Glutamatergic neuron (in vitro differentiated cells): ENCODE data around the gene NPAS2. TPM values are rescaled to one million over a fixed set of nuclear protein-coding genes. Genes with fewer than 3 reads are reported as not detected.
A peak's percentile ranks its signal among the peaks of the same experiment; 100 is the strongest.

ENCODE experiments used
- DNase-seq: peaks from one replicate; pipeline ENCODE4 v3.0.0; 2022
- H3K27ac Mint-ChIP-seq: one replicate; pipeline ENCODE4 v1.8.0; 2020; ENCODE audit warnings: mild to moderate bottlenecking, mixed read lengths, inconsistent platforms; ENCODE audit not compliant: unreplicated experiment
- H3K27me3 Mint-ChIP-seq: one replicate; pipeline ENCODE4 v1.8.0; 2020; ENCODE audit warnings: mild to moderate bottlenecking, moderate library complexity, mixed read lengths, inconsistent platforms; ENCODE audit not compliant: unreplicated experiment
- H3K36me3 Mint-ChIP-seq: one replicate; pipeline ENCODE4 v1.8.0; 2020; ENCODE audit warnings: mild to moderate bottlenecking, mixed read lengths, inconsistent platforms; ENCODE audit not compliant: unreplicated experiment
- H3K4me1 Mint-ChIP-seq: one replicate; pipeline ENCODE4 v1.8.0; 2020; ENCODE audit warnings: mild to moderate bottlenecking, low read depth, mixed read lengths, inconsistent platforms; ENCODE audit not compliant: unreplicated experiment
- H3K4me3 Mint-ChIP-seq: one replicate; pipeline ENCODE4 v1.8.0; 2020; ENCODE audit warnings: mild to moderate bottlenecking, mixed read lengths, inconsistent platforms; ENCODE audit not compliant: unreplicated experiment
- H3K9me3 Mint-ChIP-seq: one replicate; pipeline ENCODE4 v1.8.0; 2020; ENCODE audit warnings: mild to moderate bottlenecking, moderate library complexity, mixed read lengths, inconsistent platforms; ENCODE audit not compliant: unreplicated experiment
- CTCF ChIP-seq: fragments of 200-600 bp; sonication (generic); IDR thresholded peaks from one replicate; pipeline ENCODE4 v1.5.0; 2021; ENCODE audit not compliant: partially characterized antibody, unreplicated experiment
- total RNA-seq: library from RNA; stranded (reverse); fragmentation: NEBNext Ultra II Directional; extraction: Animal tissue kit (Norgen Biotek cat#: 25700); gene quantifications from one replicate; pipeline ENCODE4 v1.2.1, GENCODE V29; 2021; ENCODE audit not compliant: unreplicated experiment

Gene NPAS2
- total RNA-seq, 1 donor from 2014 or later: 0.54 TPM

GRCh38 chr2:100999995-101000394, 180.1 kb downstream of the NPAS2 start:
- peaks cover 20% of the 10 kb centered on the region for H3K4me1 Mint-ChIP-seq
- no peak for TF ChIP-seq CTCF
- peaks cover 12% of the 10 kb centered on the region for H3K9me3 Mint-ChIP-seq
- H3K36me3 Mint-ChIP-seq: peaks cover 6% of the 10 kb centered on the region
- H3K27me3 Mint-ChIP-seq: peaks cover 10% of the 10 kb centered on the region
- DNase-seq: no peak
- H3K4me3 Mint-ChIP-seq: no peak overlapping the region
- peak overlapping the region; percentile 8 for H3K27ac Mint-ChIP-seq

- peak within 1 kb of the TSS; percentile 95 for H3K27ac Mint-ChIP-seq
- DNase-seq: peak; percentile 97
- H3K4me1 Mint-ChIP-seq: peaks cover 15% of the 10 kb centered on the region
- H3K4me3 Mint-ChIP-seq: peak within 1 kb of the TSS; percentile 99
- H3K9me3 Mint-ChIP-seq: peaks cover 12% of the 10 kb centered on the region
- peaks cover 10% of the 10 kb centered on the region for H3K27me3 Mint-ChIP-seq
- TF ChIP-seq CTCF: no peak
- peaks cover 6% of the 10 kb centered on the region for H3K36me3 Mint-ChIP-seq
Measured at GRCh38 chr2:101001691-101002561, 182.0 kb downstream of the NPAS2 start, which contains the start of gene RPL31. TSS of gene RPL31 (plus strand) at chr2:101002289. CDS start at chr2:101002702, 413 bp downstream.

- H3K4me1 Mint-ChIP-seq: peaks cover 15% of the 10 kb centered on the region
- H3K9me3 Mint-ChIP-seq: peaks cover 12% of the 10 kb centered on the region
- peak overlapping the region; percentile 95 for H3K27ac Mint-ChIP-seq
- no peak for TF ChIP-seq CTCF
- H3K36me3 Mint-ChIP-seq: peaks cover 6% of the 10 kb centered on the region
- H3K27me3 Mint-ChIP-seq: peaks cover 10% of the 10 kb centered on the region
- H3K4me3 Mint-ChIP-seq: peak overlapping the region; percentile 99
- peak; percentile 51 for DNase-seq
Measured at GRCh38 chr2:101002562-101003277, 182.8 kb downstream of the NPAS2 start.

GRCh38 chr2:101003278-101003775, 183.4 kb downstream of the NPAS2 start:
- peaks cover 12% of the 10 kb centered on the region for H3K9me3 Mint-ChIP-seq
- H3K36me3 Mint-ChIP-seq: peaks cover 6% of the 10 kb centered on the region
- TF ChIP-seq CTCF: no peak
- peaks cover 15% of the 10 kb centered on the region for H3K4me1 Mint-ChIP-seq
- no peak for DNase-seq
- H3K4me3 Mint-ChIP-seq: peak overlapping the region; percentile 99
- H3K27me3 Mint-ChIP-seq: peaks cover 12% of the 10 kb centered on the region
- peak overlapping the region; percentile 95 for H3K27ac Mint-ChIP-seq
